Stimulated activated naive CD8-positive, alpha-beta T cell treated with anti-CD3 and anti-CD28 coated beads, Interleukin-15, amount 100 ng/mL, for 72 hours (primary cell): ENCODE measurements around the gene NAT8.
"Not testable (repeated sequence)": the region's sequence is repeated elsewhere in the genome, so short reads cannot be mapped to it uniquely, and the experiment has no call there.

ENCODE experiments used
- ATAC-seq: fragments of 150-1000 bp; cut with Tn5 transposase; 2 replicates; pipeline ENCODE4 v1.10.0; 2021; ENCODE audit warnings: mild to moderate bottlenecking, moderate library complexity
- DNase-seq, 2 donors: peaks; one replicate each; pipeline ENCODE4 v3.0.0; 2021 to 2022
- H3K27ac Mint-ChIP-seq, 2 donors: one replicate each; pipeline ENCODE4 v1.8.0; 2022; ENCODE audit warnings: mild to moderate bottlenecking in 2 of 2, mixed read lengths in 2 of 2, moderate library complexity in 2 of 2
- H3K27me3 Mint-ChIP-seq: one replicate; pipeline ENCODE4 v1.8.0; 2022; ENCODE audit warnings: mixed read lengths
- H3K4me1 Mint-ChIP-seq: one replicate; pipeline ENCODE4 v1.8.0; 2022; ENCODE audit warnings: mild to moderate bottlenecking, mixed read lengths
- H3K4me3 Mint-ChIP-seq, 2 donors: one replicate each; pipeline ENCODE4 v1.8.0; 2022; ENCODE audit warnings: mild to moderate bottlenecking in 2 of 2, mixed read lengths in 2 of 2, moderate library complexity in 1 of 2
- H3K9me3 Mint-ChIP-seq, 2 donors: one replicate each; pipeline ENCODE4 v1.8.0; 2022; ENCODE audit warnings: mixed read lengths in 2 of 2

NAT8 gene

GRCh38 chr2:73642338-73643018 is at the start of gene NAT8:
TSS of gene NAT8 (minus strand) at chr2:73642422. CDS start at chr2:73641628, 794 bp downstream.
- no peaks in the 10 kb centered on the region for H3K4me1 Mint-ChIP-seq
- H3K27ac Mint-ChIP-seq, result peak within 1 kb of the TSS in 1 of 2 donors; percentile 36
- ATAC-seq, result no peak
- DNase-seq, result no peak
- H3K27me3 Mint-ChIP-seq, result peaks cover 34% of the 10 kb centered on the region
- no peak within 1 kb of the TSS for H3K4me3 Mint-ChIP-seq
- peaks cover 8 to 21% of the 10 kb centered on the region in 2 donors for H3K9me3 Mint-ChIP-seq

- DNase-seq, result peak; percentile 13 to 27
- not testable (repeated sequence) for H3K4me1 Mint-ChIP-seq, H3K27me3 Mint-ChIP-seq, H3K4me3 Mint-ChIP-seq, H3K27ac Mint-ChIP-seq
- H3K9me3 Mint-ChIP-seq, result peaks cover 0 to 13% of the 10 kb centered on the region in 2 donors
- peak; percentile 90 for ATAC-seq
Measured at GRCh38 chr2:73690372-73691088, 48.3 kb upstream of the NAT8 start.

GRCh38 chr2:73688494-73688893 is 46.3 kb upstream of the NAT8 start:
- H3K4me3 Mint-ChIP-seq, DNase-seq: not testable (repeated sequence)

GRCh38 chr2:73685764-73686438 is 43.7 kb upstream of the NAT8 start:
- Mint-ChIP-seq H3K9me3 (peaks cover 0 to 13% of the 10 kb centered on the region in 2 donors), H3K27me3 (no peaks in the 10 kb centered on the region), H3K4me3 (no peak overlapping the region), H3K27ac (no peak overlapping the region), H3K4me1 (no peaks in the 10 kb centered on the region)
- ATAC-seq (no peak), DNase-seq (no peak)

More at GRCh38 chr2:73688494-73688893, 46.3 kb upstream of the NAT8 start:
- not testable (repeated sequence) for H3K27me3 Mint-ChIP-seq, H3K27ac Mint-ChIP-seq, H3K4me1 Mint-ChIP-seq, ATAC-seq
- peaks cover 0 to 13% of the 10 kb centered on the region in 2 donors for H3K9me3 Mint-ChIP-seq

GRCh38 chr2:73684905-73685304 is 42.7 kb upstream of the NAT8 start:
- ATAC-seq, H3K4me1 Mint-ChIP-seq, DNase-seq, H3K27me3 Mint-ChIP-seq, H3K4me3 Mint-ChIP-seq, H3K27ac Mint-ChIP-seq: not testable (repeated sequence)
- peaks cover 0 to 13% of the 10 kb centered on the region in 2 donors for H3K9me3 Mint-ChIP-seq

GRCh38 chr2:73684325-73684724 is 42.1 kb upstream of the NAT8 start:
- H3K4me1 Mint-ChIP-seq, H3K27ac Mint-ChIP-seq, DNase-seq, H3K4me3 Mint-ChIP-seq, H3K27me3 Mint-ChIP-seq: not testable (repeated sequence)
- H3K9me3 Mint-ChIP-seq, result peaks cover 0 to 13% of the 10 kb centered on the region in 2 donors
- ATAC-seq, result peak; percentile 49

- H3K27me3 Mint-ChIP-seq, H3K4me1 Mint-ChIP-seq, H3K9me3 Mint-ChIP-seq, H3K4me3 Mint-ChIP-seq, H3K27ac Mint-ChIP-seq: not testable (repeated sequence)
- ATAC-seq (peak; percentile 56), DNase-seq (peak; percentile 18 to 20)
Measured at GRCh38 chr2:73679951-73680571, 37.8 kb upstream of the NAT8 start.

- not testable (repeated sequence) for DNase-seq, H3K4me3 Mint-ChIP-seq, H3K27ac Mint-ChIP-seq, ATAC-seq, H3K4me1 Mint-ChIP-seq, H3K27me3 Mint-ChIP-seq, H3K9me3 Mint-ChIP-seq
Measured at GRCh38 chr2:73679237-73679636, 37.0 kb upstream of the NAT8 start.

- not testable (repeated sequence) for ATAC-seq, DNase-seq, H3K9me3 Mint-ChIP-seq, H3K4me3 Mint-ChIP-seq, H3K4me1 Mint-ChIP-seq, H3K27ac Mint-ChIP-seq, H3K27me3 Mint-ChIP-seq
Measured at GRCh38 chr2:73678008-73678407, 35.8 kb upstream of the NAT8 start.

- DNase-seq, H3K4me3 Mint-ChIP-seq, H3K9me3 Mint-ChIP-seq, ATAC-seq, H3K4me1 Mint-ChIP-seq, H3K27me3 Mint-ChIP-seq: not testable (repeated sequence)
- peak overlapping the region in 1 of 2 donors; percentile 13 for H3K27ac Mint-ChIP-seq
Measured at GRCh38 chr2:73676211-73676610, 34.0 kb upstream of the NAT8 start.

- not testable (repeated sequence) for H3K4me3 Mint-ChIP-seq, H3K9me3 Mint-ChIP-seq, H3K27me3 Mint-ChIP-seq, H3K4me1 Mint-ChIP-seq, DNase-seq, H3K27ac Mint-ChIP-seq
- peak; percentile 52 for ATAC-seq
Measured at GRCh38 chr2:73674696-73675157, 32.5 kb upstream of the NAT8 start.

GRCh38 chr2:73669976-73670375 is 27.8 kb upstream of the NAT8 start:
- H3K27me3 Mint-ChIP-seq, result not testable (repeated sequence)

GRCh38 chr2:73667239-73667638 is 25.0 kb upstream of the NAT8 start:
- peaks cover 0 to 13% of the 10 kb centered on the region in 2 donors for H3K9me3 Mint-ChIP-seq
- DNase-seq, H3K4me1 Mint-ChIP-seq, H3K27me3 Mint-ChIP-seq, H3K27ac Mint-ChIP-seq, H3K4me3 Mint-ChIP-seq, ATAC-seq: not testable (repeated sequence)

More at GRCh38 chr2:73669976-73670375, 27.8 kb upstream of the NAT8 start:
- peaks cover 0 to 13% of the 10 kb centered on the region in 2 donors for H3K9me3 Mint-ChIP-seq
- not testable (repeated sequence) for H3K4me1 Mint-ChIP-seq, H3K27ac Mint-ChIP-seq, ATAC-seq, DNase-seq, H3K4me3 Mint-ChIP-seq

- peak overlapping the region in 1 of 2 donors; percentile 29 for H3K27ac Mint-ChIP-seq
- DNase-seq (no peak), ATAC-seq (no peak)
- H3K4me1 Mint-ChIP-seq, result no peaks in the 10 kb centered on the region
- no peak overlapping the region for H3K4me3 Mint-ChIP-seq
- no peaks in the 10 kb centered on the region for H3K9me3 Mint-ChIP-seq
- peaks cover 14% of the 10 kb centered on the region for H3K27me3 Mint-ChIP-seq
Measured at GRCh38 chr2:73654175-73654574, 12.0 kb upstream of the NAT8 start.

GRCh38 chr2:73652348-73652747 is 10.1 kb upstream of the NAT8 start:
- Mint-ChIP-seq H3K4me1 (no peaks in the 10 kb centered on the region), H3K4me3 (no peak overlapping the region), H3K27ac (no peak overlapping the region), H3K27me3 (no peaks in the 10 kb centered on the region), H3K9me3 (peaks cover 0 to 8% of the 10 kb centered on the region in 2 donors)
- ATAC-seq (no peak), DNase-seq (no peak)
